A673 (cell line): ENCODE measurements around the gene C11orf16.

Experiments used
- CTCF ChIP-seq: fragments of 300-800, 200-600 bp; sonication (generic); conservative IDR thresholded peaks from 2 replicates; pipeline ENCODE4 v1.5.1; 2017; ENCODE audit warnings: low read depth, mild to moderate bottlenecking, antibody characterized with exemption, low read length, moderate library complexity, mixed read lengths
- EZH2 ChIP-seq: fragments of 200-600 bp; sonication (generic); IDR thresholded peaks from 2 replicates; pipeline ENCODE4 v1.6.1; 2017; ENCODE audit warnings: borderline replicate concordance, low read depth, mild to moderate bottlenecking, mixed read lengths, antibody characterized with exemption, low read length; ENCODE audit not compliant: poor library complexity, severe bottlenecking

DNA sequence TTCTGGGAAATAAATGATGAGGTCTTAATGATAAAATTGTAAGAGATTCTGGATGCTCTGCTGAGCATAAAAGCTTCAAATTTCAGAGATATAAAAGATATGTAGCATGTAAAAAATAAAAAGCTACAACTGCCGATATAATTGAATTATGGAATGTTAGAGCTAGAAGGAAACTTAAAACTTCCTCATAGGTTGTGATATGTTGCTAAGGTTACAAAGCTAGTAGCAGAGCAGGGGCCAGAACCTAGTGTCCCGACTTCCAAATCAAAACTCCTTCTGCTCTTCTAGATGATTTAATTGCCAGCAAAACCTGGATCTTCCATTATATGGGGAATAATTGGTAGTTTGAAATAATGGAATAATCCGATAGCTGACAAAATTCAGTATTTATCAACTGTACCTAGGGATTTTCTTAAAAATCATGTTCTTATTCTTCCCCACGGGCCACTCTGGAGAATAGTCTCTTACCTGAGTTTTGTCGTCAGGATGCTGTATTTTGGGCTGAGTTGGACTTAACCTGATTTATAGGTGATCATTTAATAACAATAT, 9.8 kb upstream of the C11orf16 start, which contains the start of gene ASCL3:
- no peak for TF ChIP-seq CTCF
- no peak for TF ChIP-seq EZH2
